ACC112 (cell line): ENCODE results near the gene HDGFL3.

ENCODE experiments used
- H2AFZ ChIP-seq: fragments of 200-600 bp; sonication (generic); one replicate; pipeline ENCODE4 v1.6.0; 2017; ENCODE audit warnings: antibody characterized with exemption, low read length; ENCODE audit not compliant: unreplicated experiment
- H3K27ac ChIP-seq: fragments of 200-600 bp; sonication (generic); 2 replicates; pipeline ENCODE4 v1.5.1; 2014; ENCODE audit warnings: low read depth, mild to moderate bottlenecking, antibody characterized with exemption, low read length, moderate library complexity
- H3K27me3 ChIP-seq: fragments of 200-600 bp; sonication (generic); 2 replicates; pipeline ENCODE4 v1.6.1; 2014; ENCODE audit warnings: mild to moderate bottlenecking, antibody characterized with exemption, low read length, moderate library complexity, mixed read lengths; ENCODE audit not compliant: insufficient read depth
- H3K36me3 ChIP-seq: fragments of 200-600 bp; sonication (generic); 2 replicates; pipeline ENCODE4 v1.6.1; 2016; ENCODE audit warnings: mild to moderate bottlenecking, antibody characterized with exemption, low read length, moderate library complexity, mixed read lengths; ENCODE audit not compliant: insufficient read depth
- H3K4me1 ChIP-seq: fragments of 200-600 bp; sonication (generic); one replicate; pipeline ENCODE4 v1.6.1; 2016; ENCODE audit warnings: low read length, mixed read lengths; ENCODE audit not compliant: insufficient read depth, unreplicated experiment, control insufficient read depth
- H3K4me3 ChIP-seq: fragments of 200-600 bp; sonication (generic); 2 replicates; pipeline ENCODE4 v1.5.1; 2014; ENCODE audit warnings: mild to moderate bottlenecking, low read depth, low read length
- H3K79me2 ChIP-seq: fragments of 200-600 bp; sonication (generic); one replicate; pipeline ENCODE4 v1.6.0; 2016; ENCODE audit warnings: low read length; ENCODE audit not compliant: control insufficient read depth, unreplicated experiment, insufficient read depth

Gene HDGFL3

DNA sequence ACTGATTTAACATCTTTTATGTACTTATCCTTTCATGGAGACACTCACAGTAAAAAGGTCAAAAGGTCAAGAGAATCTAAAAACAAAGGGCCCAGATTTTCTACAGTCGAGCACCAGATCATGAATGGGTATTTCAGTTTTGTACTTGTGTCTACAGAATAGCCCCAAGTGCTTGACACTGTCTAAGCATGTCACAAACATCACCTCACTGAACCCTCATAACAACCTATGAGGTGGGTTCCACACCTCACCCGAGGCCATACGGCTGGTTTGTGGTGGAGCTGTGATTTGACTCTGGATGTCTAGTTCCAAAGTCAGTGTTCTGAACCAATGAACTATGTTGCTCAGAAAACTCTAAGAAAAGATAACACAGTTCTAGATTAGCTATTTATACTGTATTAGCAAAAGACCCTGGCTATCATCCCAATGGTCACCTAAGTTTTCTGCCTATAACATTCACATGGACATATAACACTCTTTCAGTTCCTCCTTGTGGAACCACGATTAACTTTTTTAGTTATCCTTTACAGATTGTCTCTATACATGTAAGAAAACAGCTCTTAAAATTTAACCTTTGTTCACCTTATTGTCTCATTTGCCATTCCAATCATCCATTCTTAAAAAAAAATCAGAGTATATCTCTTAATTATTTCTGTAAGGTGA, 74.6 kb downstream of the HDGFL3 start:
- Histone ChIP-seq H3K4me1 (no peaks in the 10 kb centered on the region), H3K4me3 (no peak overlapping the region), H2AFZ (no peak overlapping the region), H3K36me3 (no peaks in the 10 kb centered on the region; the same call in 1 of the 2 replicates), H3K27ac (no peak overlapping the region), H3K27me3 (no peaks in the 10 kb centered on the region), H3K79me2 (no peaks in the 10 kb centered on the region)

DNA sequence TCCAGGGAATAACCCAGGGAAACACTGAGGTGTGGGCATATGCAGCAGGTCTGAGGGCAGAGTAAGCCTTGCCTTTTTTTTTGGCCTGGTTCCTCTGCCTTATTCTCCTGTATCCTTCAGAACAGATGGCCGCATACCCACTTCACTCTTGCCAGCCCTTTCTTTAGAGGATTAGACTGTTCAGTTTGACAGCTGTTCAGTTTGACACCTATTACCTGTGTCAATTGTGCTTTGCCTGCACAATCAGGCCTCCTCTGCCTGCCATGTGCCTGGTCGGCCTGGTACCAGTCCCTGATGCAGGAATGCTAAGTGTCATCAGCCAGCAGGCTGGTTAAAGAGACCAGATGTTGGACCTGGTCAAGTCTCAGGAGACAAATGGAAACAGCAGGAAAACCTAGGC, 77.8 kb downstream of the HDGFL3 start:
- Histone ChIP-seq H3K4me1 (no peaks in the 10 kb centered on the region), H3K27me3 (no peaks in the 10 kb centered on the region), H3K4me3 (no peak overlapping the region), H3K27ac (no peak overlapping the region), H3K79me2 (no peaks in the 10 kb centered on the region), H2AFZ (no peak overlapping the region), H3K36me3 (no peaks in the 10 kb centered on the region)

DNA sequence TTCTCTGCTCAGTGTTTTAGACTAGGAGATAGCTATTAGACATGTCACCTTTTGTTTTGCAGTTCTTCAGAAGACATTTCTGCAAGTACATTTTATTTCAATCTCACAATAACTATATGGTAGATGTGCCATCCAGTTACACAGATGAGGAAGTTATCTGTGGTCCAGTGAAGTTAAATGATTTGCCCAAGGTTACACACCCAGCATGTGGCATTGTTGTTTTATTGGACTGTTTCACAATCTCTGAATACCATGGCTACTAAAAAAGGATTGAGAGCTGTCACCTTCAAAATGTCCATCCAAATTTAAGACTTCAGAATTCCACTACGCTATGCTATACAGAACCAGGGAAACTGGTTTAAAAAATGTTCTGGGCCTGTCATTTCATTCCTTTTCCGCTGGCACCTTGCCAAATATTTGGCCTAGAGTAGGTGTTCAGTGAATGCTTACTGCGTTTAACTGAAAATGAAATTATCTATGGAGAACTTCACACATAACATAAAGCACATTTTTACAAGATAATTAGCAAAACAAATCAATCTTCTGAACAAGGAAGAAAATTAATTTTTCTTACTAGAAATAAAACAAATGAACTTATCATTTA, 80.0 kb downstream of the HDGFL3 start:
- H2AFZ ChIP-seq, result no peak overlapping the region
- H3K4me3 ChIP-seq, result no peak overlapping the region
- H3K79me2 ChIP-seq, result no peaks in the 10 kb centered on the region
- H3K27me3 ChIP-seq, result no peaks in the 10 kb centered on the region
- no peaks in the 10 kb centered on the region for H3K36me3 ChIP-seq
- no peak overlapping the region for H3K27ac ChIP-seq
- no peaks in the 10 kb centered on the region for H3K4me1 ChIP-seq

DNA sequence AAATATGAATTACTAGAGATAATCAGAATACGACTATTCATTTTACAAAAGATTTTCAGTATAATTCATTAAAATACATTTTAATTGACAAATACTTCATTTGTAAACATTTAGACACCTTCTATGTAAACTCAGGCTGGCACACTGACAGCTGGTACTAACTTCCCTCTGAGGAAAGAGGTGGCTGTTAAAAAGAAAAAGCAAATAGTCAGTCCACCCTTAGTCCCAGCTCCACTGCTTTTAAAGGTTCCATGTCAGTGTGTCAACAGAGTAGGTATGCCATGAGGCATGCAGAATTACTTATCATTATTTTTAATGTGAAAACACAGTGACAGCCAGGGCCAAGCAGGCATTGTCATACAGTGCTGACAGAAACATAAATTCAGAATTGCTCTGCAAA, 84.1 kb downstream of the HDGFL3 start:
- no peaks in the 10 kb centered on the region for H3K4me1 ChIP-seq

DNA sequence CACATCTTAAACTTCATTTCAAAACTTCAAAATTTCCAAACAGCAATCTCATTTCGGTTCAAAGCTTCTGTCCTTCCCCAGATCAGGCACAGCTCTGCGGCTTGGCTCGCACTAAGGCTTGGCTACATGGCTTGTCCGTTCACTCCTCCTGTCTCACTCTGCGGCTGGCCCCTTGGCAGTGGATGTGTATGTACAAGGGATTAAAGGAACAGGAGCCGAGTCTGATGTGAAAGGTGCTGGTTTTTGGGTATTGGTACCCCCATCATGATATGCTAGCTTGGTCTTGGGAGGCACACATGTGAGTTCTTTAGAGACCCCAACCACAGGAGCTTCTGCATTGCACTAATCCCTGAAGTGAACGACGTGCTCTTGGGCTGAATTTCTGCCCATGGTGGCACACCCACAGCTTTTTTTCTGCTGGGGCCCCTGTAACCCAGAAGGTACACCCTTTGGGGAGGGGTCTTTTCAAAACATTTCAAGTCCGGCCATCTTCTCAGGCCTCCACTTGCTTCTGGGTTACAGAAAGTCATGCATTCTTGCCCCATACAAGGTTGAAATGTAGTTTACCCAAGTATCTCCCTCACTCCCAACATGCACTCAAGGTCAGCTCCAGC, 87.5 kb downstream of the HDGFL3 start:
- H3K4me3 ChIP-seq, result no peak overlapping the region
- H3K79me2 ChIP-seq, result no peaks in the 10 kb centered on the region
- no peak overlapping the region for H3K27ac ChIP-seq
- no peaks in the 10 kb centered on the region for H3K4me1 ChIP-seq
- H3K27me3 ChIP-seq, result no peaks in the 10 kb centered on the region
- H2AFZ ChIP-seq, result no peak overlapping the region
- H3K36me3 ChIP-seq, result no peaks in the 10 kb centered on the region

More for the DNA sequence above, 84.1 kb downstream of the HDGFL3 start:
- Histone ChIP-seq H3K36me3 (no peaks in the 10 kb centered on the region), H3K79me2 (no peaks in the 10 kb centered on the region), H3K4me3 (no peak overlapping the region), H3K27ac (no peak overlapping the region), H3K27me3 (no peaks in the 10 kb centered on the region), H2AFZ (no peak overlapping the region)

DNA sequence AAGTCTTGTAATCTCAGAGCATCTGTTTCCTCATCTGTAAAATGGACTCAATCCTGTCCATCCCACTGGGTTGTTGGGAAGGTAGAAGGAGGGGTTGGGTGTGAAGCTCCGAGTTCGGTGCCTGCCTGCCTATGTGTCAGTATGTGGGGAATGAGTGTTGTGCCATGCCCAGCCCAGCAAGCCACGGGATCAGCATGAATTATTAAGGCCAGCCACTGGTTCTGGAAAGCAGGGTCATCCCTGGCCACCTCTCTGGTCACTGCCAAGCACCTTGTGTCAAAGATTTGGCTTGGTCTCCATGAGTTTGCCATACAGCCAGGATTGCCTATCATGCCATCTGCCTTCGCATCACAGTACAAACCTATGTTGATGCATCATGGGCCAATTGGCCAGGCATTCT, 88.7 kb downstream of the HDGFL3 start:
- Histone ChIP-seq H3K79me2 (no peaks in the 10 kb centered on the region), H3K27ac (no peak overlapping the region), H3K36me3 (no peaks in the 10 kb centered on the region), H3K4me1 (no peaks in the 10 kb centered on the region), H3K27me3 (no peaks in the 10 kb centered on the region), H3K4me3 (no peak overlapping the region), H2AFZ (no peak overlapping the region)

DNA sequence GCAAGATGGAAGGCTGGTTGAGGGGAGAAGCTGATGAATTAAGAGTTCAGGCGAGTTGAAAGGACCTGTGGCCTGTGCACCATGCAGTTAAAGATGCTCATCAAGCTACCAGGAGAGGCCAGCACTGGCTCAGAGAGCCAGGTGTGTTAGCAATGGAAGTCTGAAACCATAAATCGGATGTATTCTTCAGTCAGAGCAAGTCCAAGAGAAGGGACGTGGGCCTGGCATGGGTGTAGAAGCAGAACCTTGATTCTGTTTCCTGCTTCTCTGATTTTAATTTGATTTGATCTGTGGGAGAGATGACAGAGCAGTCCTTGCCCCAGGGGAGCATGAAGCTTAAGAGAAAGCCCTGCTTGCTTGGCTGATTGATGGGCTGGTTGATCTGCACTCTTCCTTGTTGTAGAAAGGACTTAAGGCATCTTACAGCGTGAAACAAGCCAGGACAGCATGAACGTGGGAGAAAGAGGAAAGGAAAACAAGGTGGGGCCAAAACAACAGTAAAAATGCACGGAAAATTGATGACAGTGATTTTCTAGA, 89.3 kb downstream of the HDGFL3 start:
- Histone ChIP-seq H3K79me2 (no peaks in the 10 kb centered on the region), H3K27ac (no peak overlapping the region), H3K4me3 (no peak overlapping the region), H2AFZ (no peak overlapping the region), H3K4me1 (peaks cover 4% of the 10 kb centered on the region), H3K27me3 (no peaks in the 10 kb centered on the region), H3K36me3 (no peaks in the 10 kb centered on the region)

DNA sequence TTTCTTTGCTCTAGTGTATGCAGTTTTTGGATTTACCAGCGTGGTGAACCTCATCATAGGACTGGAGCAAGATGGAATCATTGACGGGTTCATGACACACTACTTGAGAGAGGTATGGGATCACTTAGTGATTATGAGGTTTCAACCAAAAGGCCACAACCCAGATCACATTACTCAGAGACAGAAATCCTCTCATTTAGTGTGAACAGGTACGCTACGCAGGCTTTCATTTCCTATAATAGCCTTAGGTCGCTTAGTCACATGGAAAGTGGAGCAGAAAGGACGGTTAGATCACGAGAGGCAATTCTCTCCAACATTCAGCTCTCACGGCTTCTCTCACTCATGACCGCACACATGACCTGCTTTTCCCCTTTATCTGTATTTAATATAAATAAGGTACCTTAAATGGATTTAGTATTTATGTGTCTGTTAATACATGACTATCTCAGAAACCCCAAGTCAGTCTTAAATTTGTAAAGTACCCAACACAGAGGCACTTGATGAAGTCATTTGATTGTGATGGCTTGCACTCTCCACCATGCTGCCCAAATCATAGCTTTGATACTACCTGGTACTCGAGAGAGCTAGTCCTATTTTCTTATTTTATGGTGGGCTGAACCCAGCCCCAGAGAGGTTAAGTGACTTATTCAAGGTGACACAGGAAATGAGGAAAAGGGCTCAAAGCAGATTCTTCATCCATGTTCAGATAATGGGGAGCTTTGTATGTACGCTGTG, 91.6 kb downstream of the HDGFL3 start:
- peaks cover 21% of the 10 kb centered on the region for H3K4me1 ChIP-seq
- no peaks in the 10 kb centered on the region for H3K36me3 ChIP-seq
- no peaks in the 10 kb centered on the region for H3K79me2 ChIP-seq
- H3K4me3 ChIP-seq, result no peak overlapping the region
- H3K27me3 ChIP-seq, result no peaks in the 10 kb centered on the region
- no peak overlapping the region for H3K27ac ChIP-seq
- no peak overlapping the region for H2AFZ ChIP-seq

DNA sequence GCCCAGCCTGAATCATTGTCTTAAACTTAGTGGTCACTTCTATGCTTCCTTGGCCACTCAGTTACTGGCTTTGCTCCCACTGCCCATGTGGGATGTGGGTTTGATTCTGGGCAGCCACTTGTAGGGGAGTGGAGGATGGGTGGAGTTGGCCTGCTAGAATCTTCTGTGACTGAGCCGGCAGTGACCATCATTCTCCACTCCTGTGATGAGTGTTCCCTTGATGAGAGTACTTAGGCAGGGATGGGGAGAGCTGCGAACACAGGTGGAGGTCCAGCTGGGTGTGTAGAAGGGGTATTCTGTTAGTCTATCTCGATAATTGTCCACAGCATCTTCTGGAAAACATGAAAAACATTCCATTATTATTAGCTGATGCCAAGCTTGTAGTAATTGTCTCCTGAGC, 92.2 kb downstream of the HDGFL3 start:
- no peak overlapping the region for H2AFZ ChIP-seq
- no peak overlapping the region for H3K27ac ChIP-seq
- peaks cover 21% of the 10 kb centered on the region for H3K4me1 ChIP-seq
- no peak overlapping the region for H3K4me3 ChIP-seq
- no peaks in the 10 kb centered on the region for H3K36me3 ChIP-seq
- H3K79me2 ChIP-seq, result no peaks in the 10 kb centered on the region
- no peaks in the 10 kb centered on the region for H3K27me3 ChIP-seq

DNA sequence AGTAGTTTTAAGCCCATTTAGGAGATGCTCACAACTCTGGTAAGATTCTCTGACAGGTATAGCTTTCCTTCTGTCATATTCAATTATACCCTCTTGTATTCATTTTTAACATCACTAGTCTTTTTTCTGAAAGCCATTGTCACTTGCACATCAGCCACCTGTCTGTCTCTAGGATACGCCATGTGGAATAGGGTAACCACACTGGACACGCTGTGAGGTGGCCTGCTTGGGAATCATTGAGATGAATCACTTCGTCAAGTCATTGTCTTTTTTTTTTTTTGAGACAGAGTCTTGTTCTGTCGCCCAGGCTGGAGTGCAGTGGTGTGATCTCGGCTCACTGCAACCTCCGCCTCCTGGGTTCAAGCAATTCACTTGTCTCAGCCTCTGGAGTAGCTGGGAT, 92.8 kb downstream of the HDGFL3 start:
- H2AFZ ChIP-seq, result no peak overlapping the region
- H3K4me3 ChIP-seq, result no peak overlapping the region
- H3K36me3 ChIP-seq, result no peaks in the 10 kb centered on the region
- peaks cover 21% of the 10 kb centered on the region for H3K4me1 ChIP-seq
- H3K79me2 ChIP-seq, result no peaks in the 10 kb centered on the region
- H3K27ac ChIP-seq, result no peak overlapping the region
- no peaks in the 10 kb centered on the region for H3K27me3 ChIP-seq
